VCaP (cell line): ENCODE data around the gene CABP7.
A peak's percentile ranks its signal among the peaks of the same experiment; 100 is the strongest.

Experiments
- H3K27ac ChIP-seq: fragments of 450-650 bp; 2 replicates; pipeline ENCODE4 v1.5.1; 2017
- CTCF ChIP-seq: fragments of 450-650 bp; conservative IDR thresholded peaks from 2 replicates; pipeline ENCODE4 v1.5.1; 2017; ENCODE audit warnings: mild to moderate bottlenecking, moderate library complexity

The CABP7 gene

GRCh38 chr22:29689206-29689879, 30.5 kb upstream of the CABP7 start:
- H3K27ac ChIP-seq: no peak overlapping the region
- no peak for TF ChIP-seq CTCF

GRCh38 chr22:29689880-29690213, 30.0 kb upstream of the CABP7 start:
- no peak overlapping the region for H3K27ac ChIP-seq
- peak; percentile 74 for TF ChIP-seq CTCF

GRCh38 chr22:29690476-29690875, 29.3 kb upstream of the CABP7 start:
- no peak for TF ChIP-seq CTCF
- no peak overlapping the region for H3K27ac ChIP-seq

GRCh38 chr22:29691636-29692326, 28.0 kb upstream of the CABP7 start:
- H3K27ac ChIP-seq: no peak overlapping the region; the same call in 1 of the 2 replicates
- TF ChIP-seq CTCF: no peak

- no peak overlapping the region; the same call in 1 of the 2 replicates for H3K27ac ChIP-seq
- TF ChIP-seq CTCF: no peak
Observed at GRCh38 chr22:29692327-29692640, 27.5 kb upstream of the CABP7 start.

GRCh38 chr22:29693161-29693560, 26.6 kb upstream of the CABP7 start:
- H3K27ac ChIP-seq: no peak overlapping the region
- TF ChIP-seq CTCF: no peak

- no peak for TF ChIP-seq CTCF
- H3K27ac ChIP-seq: no peak overlapping the region
Observed at GRCh38 chr22:29693671-29694070, 26.1 kb upstream of the CABP7 start.
